ENCODE data around the gene GOT1.

GRCh38 chr10:99451981-99452380 is 21.6 kb upstream of the GOT1 start:
- TF ChIP-seq CTCF (IDR thresholded peaks at IDR 0.05) (no peak), POLR2A (IDR thresholded peaks at IDR 0.05) (no peak)

All from uterus (tissue), 2 donors.